ENCODE results near the gene LAPTM4A.
"Not testable (repeated sequence)": the region's sequence is repeated elsewhere in the genome, so short reads cannot be mapped to it uniquely, and the experiment has no call there.

GRCh38 chr2:20045712-20046292 lies 5.6 kb downstream of the LAPTM4A start:
- TF ChIP-seq CTCF (conservative IDR thresholded peaks at IDR 0.05; ENCODE audit: low read depth, low read length); RFX5 (IDR thresholded peaks at IDR 0.05; ENCODE audit: low read depth, low read length); POLR2A (IDR thresholded peaks at IDR 0.05; ENCODE audit: low read depth, low read length); MAFK (IDR thresholded peaks at IDR 0.05; ENCODE audit: low read depth, low read length); MXI1 (IDR thresholded peaks at IDR 0.05; ENCODE audit: borderline replicate concordance, low read depth, low read length); CHD1 (IDR thresholded peaks at IDR 0.05; ENCODE audit: low read depth, low read length); USF2 (IDR thresholded peaks at IDR 0.05; ENCODE audit: low read depth, low read length); RAD21 (IDR thresholded peaks at IDR 0.05; ENCODE audit: low read length); ELK1 (IDR thresholded peaks at IDR 0.05; ENCODE audit: borderline replicate concordance, low read depth, low read length); FOS (IDR thresholded peaks at IDR 0.05; ENCODE audit: low read depth, low read length); CEBPB (IDR thresholded peaks at IDR 0.05; ENCODE audit: low read depth, low read length); BHLHE40 (IDR thresholded peaks at IDR 0.05; ENCODE audit: low read depth, low read length); SMC3 (IDR thresholded peaks at IDR 0.05; ENCODE audit: low read depth, low read length): not testable (repeated sequence)
